Measurements from ENCODE around the gene DES. TPM values are rescaled to one million over a fixed set of nuclear protein-coding genes. Genes with fewer than 3 reads are reported as not detected.

Gene DES
- total and polyA plus RNA-seq, 2 experiments from 2014 or later, result 1.3 to 2.0 TPM

- TF ChIP-seq EZH2phosphoT487 (IDR thresholded peaks at IDR 0.05; ENCODE audit: unreplicated experiment) (no peak), ZNF331 (CRISPR knock-in tag; IDR thresholded peaks at IDR 0.05; ENCODE audit: low read depth) (no peak), ETS1 (IDR thresholded peaks at IDR 0.05) (no peak), CTCF (conservative IDR thresholded peaks at IDR 0.05; ENCODE audit: low read depth in 2 of 2) (no peak), CREB1 (CRISPR knock-in tag; IDR thresholded peaks at IDR 0.05; ENCODE audit: low read depth) (no peak), STAT1 (IDR thresholded peaks at IDR 0.05; ENCODE audit: unreplicated experiment) (no peak), NANOG (IDR thresholded peaks at IDR 0.05; ENCODE audit: borderline replicate concordance) (no peak), POLR2AphosphoS5 (IDR thresholded peaks at IDR 0.05; ENCODE audit: low read depth) (no peak), JUNB (IDR thresholded peaks at IDR 0.05; ENCODE audit: unreplicated experiment) (no peak), EZH2 (IDR thresholded peaks at IDR 0.05; ENCODE audit: low read depth, unreplicated experiment) (no peak), ZNF114 (CRISPR knock-in tag; IDR thresholded peaks at IDR 0.05) (no peak), REST (IDR thresholded peaks at IDR 0.05; ENCODE audit: unreplicated experiment) (no peak)
Observed at GRCh38 chr2:219426534-219427136, 8.5 kb downstream of the DES start (continued).

GRCh38 chr2:219428469-219428868 lies 10.3 kb downstream of the DES start:
- H3K4me3 ChIP-seq, result no peak overlapping the region
- no peaks in the 10 kb centered on the region for H3K9me2 ChIP-seq (ENCODE audit: insufficient read depth)
- no peaks in the 10 kb centered on the region for H3K27me3 ChIP-seq (ENCODE audit: insufficient read depth)
- DNase-seq (ENCODE audit: low spot score) (no peak), ATAC-seq (no peak)
- no peaks in the 10 kb centered on the region for H3K4me1 ChIP-seq (ENCODE audit: insufficient read depth)
- no peaks in the 10 kb centered on the region for H4K20me1 ChIP-seq (replicated peaks; ENCODE audit: insufficient read depth)
- H3K4me2 ChIP-seq, result no peak overlapping the region
- H3F3A ChIP-seq (replicated peaks; ENCODE audit: low read depth), result no peaks in the 10 kb centered on the region
- Mint-ChIP-seq H3K36me3 (ENCODE audit: low read depth) (no peaks in the 10 kb centered on the region; the same call in 2 of the 3 replicates), H3K27ac (no peak overlapping the region), H3K4me1 (peaks cover 6% of the 10 kb centered on the region; the same call in 2 of the 3 replicates), H3K27me3 (ENCODE audit: insufficient read depth, low read depth, poor library complexity) (peaks cover 12% of the 10 kb centered on the region), H3K4me3 (no peak overlapping the region), H3K9me3 (no peaks in the 10 kb centered on the region)
- TF ChIP-seq JUNB (IDR thresholded peaks at IDR 0.05; ENCODE audit: unreplicated experiment) (no peak), REST (IDR thresholded peaks at IDR 0.05; ENCODE audit: unreplicated experiment) (no peak), STAT1 (IDR thresholded peaks at IDR 0.05; ENCODE audit: unreplicated experiment) (no peak)
- H3K36me3 ChIP-seq (ENCODE audit: insufficient read depth), result no peaks in the 10 kb centered on the region
- H3K27ac ChIP-seq (ENCODE audit: low read depth), result no peak overlapping the region
- no peaks in the 10 kb centered on the region for H3K79me2 ChIP-seq (replicated peaks; ENCODE audit: insufficient read depth)
- no peak overlapping the region for H2AFZ ChIP-seq
